Activated CD8-positive, alpha-beta T cell treated with anti-CD3 and anti-CD28 coated beads for 36 hours (primary cell): ENCODE measurements around the gene FGF14. TPM values are rescaled to one million over a fixed set of nuclear protein-coding genes. Genes with fewer than 3 reads are reported as not detected.

Experiments
- ATAC-seq: fragments of 200-7000 bp; cut with Tn5 transposase; one replicate; pipeline ENCODE4 v1.10.0; 2021; ENCODE audit warnings: mild to moderate bottlenecking, moderate library complexity
- CTCF ChIA-PET: fragments of 350-600 bp; sonication (Branson Sonifier 250); formaldehyde crosslinking; loops from one replicate; lab custom pipeline; 2021; ENCODE audit warnings: antibody characterized with exemption; lab: Charles Lee
- POLR2A ChIA-PET: fragments of 350-600 bp; sonication (Branson Sonifier 250); formaldehyde crosslinking; loops from one replicate; lab custom pipeline; 2021; ENCODE audit warnings: antibody characterized with exemption; lab: Charles Lee
- DNase-seq: peaks from one replicate; pipeline ENCODE4 v3.0.0-alpha.2; 2020
- H3K27ac Mint-ChIP-seq: one replicate; pipeline ENCODE4 v1.8.0; 2021; ENCODE audit warnings: mild to moderate bottlenecking, mixed read lengths
- H3K27me3 Mint-ChIP-seq: one replicate; pipeline ENCODE4 v1.8.0; 2021; ENCODE audit warnings: mixed read lengths
- H3K36me3 Mint-ChIP-seq: one replicate; pipeline ENCODE4 v1.8.0; 2021; ENCODE audit warnings: low read depth, mixed read lengths
- H3K4me1 Mint-ChIP-seq: one replicate; pipeline ENCODE4 v1.8.0; 2021; ENCODE audit warnings: low read depth, mixed read lengths
- H3K4me3 Mint-ChIP-seq: one replicate; pipeline ENCODE4 v1.8.0; 2021; ENCODE audit warnings: mild to moderate bottlenecking, moderate library complexity, mixed read lengths
- H3K9me3 Mint-ChIP-seq: one replicate; pipeline ENCODE4 v1.8.0; 2021; ENCODE audit warnings: mixed read lengths
- CTCF ChIP-seq: fragments of 200-600 bp; IDR thresholded peaks from one replicate; pipeline ENCODE4 v1.8.0; 2022; ENCODE audit warnings: antibody characterized with exemption, mild to moderate bottlenecking
- intact Hi-C: fragments of 100-400 bp; cut with micrococcal nuclease; formaldehyde crosslinking; loops from one replicate; pipeline ENCODE4 v1.10.0; 2022
- total RNA-seq, 2 experiments: library from RNA; stranded (reverse); gene quantifications; one replicate each; pipeline ENCODE4 v1.2.3, GENCODE V29; 2021

The FGF14 gene
- total RNA-seq, 2 experiments from 2014 or later = not detected

GRCh38 chr13:101977475-101977874 lies 424.4 kb downstream of the FGF14 start:
- POLR2A ChIA-PET = no interaction called here
- no peak for ATAC-seq
- intact Hi-C loops = no loop called here

GRCh38 chr13:101972191-101972590 lies 429.7 kb downstream of the FGF14 start:
- H3K9me3 Mint-ChIP-seq = no peaks in the 10 kb centered on the region
- CTCF ChIA-PET = no interaction called here

More at GRCh38 chr13:101977475-101977874, 424.4 kb downstream of the FGF14 start:
- Mint-ChIP-seq H3K27ac (no peak overlapping the region), H3K36me3 (no peaks in the 10 kb centered on the region), H3K9me3 (no peaks in the 10 kb centered on the region), H3K4me1 (no peaks in the 10 kb centered on the region), H3K4me3 (no peak overlapping the region), H3K27me3 (peaks cover 3% of the 10 kb centered on the region)
- no peak for DNase-seq
- CTCF ChIA-PET = no interaction called here
- no peak for TF ChIP-seq CTCF

DNA sequence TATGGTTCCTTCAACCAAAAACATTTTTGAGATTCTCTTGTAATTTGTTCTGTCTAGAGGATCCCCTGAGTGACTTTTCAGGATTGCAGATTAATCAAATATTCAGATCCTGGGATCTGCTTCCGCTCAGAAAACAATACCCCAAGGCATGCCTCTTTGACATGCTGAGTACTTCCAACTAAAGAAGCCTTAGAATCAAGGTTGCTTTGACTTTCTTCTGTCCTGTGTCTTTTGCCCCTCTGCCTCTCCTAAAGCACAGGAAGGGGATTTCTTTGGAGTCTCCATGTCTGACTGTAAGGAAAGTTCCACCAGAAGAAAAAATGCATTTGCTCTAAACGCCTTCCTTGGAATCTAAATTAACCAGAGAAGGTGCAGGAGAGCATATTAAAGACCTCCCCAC lies 431.5 kb downstream of the FGF14 start:
- TF ChIP-seq CTCF = no peak
- POLR2A ChIA-PET = no interaction called here
- DNase-seq (no peak), ATAC-seq (no peak)
- no peaks in the 10 kb centered on the region for H3K36me3 Mint-ChIP-seq
- intact Hi-C loops = no loop called here
- H3K4me1 Mint-ChIP-seq = no peaks in the 10 kb centered on the region
- H3K27me3 Mint-ChIP-seq = no peaks in the 10 kb centered on the region
- H3K4me3 Mint-ChIP-seq = no peak overlapping the region
- no peaks in the 10 kb centered on the region for H3K9me3 Mint-ChIP-seq
- H3K27ac Mint-ChIP-seq = no peak overlapping the region
- CTCF ChIA-PET = no interaction called here

More at GRCh38 chr13:101972191-101972590, 429.7 kb downstream of the FGF14 start:
- DNase-seq = no peak
- Mint-ChIP-seq H3K36me3 (no peaks in the 10 kb centered on the region), H3K27me3 (peaks cover under 1% of the 10 kb centered on the region), H3K4me1 (no peaks in the 10 kb centered on the region), H3K4me3 (no peak overlapping the region), H3K27ac (no peak overlapping the region)
- intact Hi-C loops = no loop called here
- ATAC-seq = no peak
- TF ChIP-seq CTCF = no peak
- POLR2A ChIA-PET = no interaction called here

DNA sequence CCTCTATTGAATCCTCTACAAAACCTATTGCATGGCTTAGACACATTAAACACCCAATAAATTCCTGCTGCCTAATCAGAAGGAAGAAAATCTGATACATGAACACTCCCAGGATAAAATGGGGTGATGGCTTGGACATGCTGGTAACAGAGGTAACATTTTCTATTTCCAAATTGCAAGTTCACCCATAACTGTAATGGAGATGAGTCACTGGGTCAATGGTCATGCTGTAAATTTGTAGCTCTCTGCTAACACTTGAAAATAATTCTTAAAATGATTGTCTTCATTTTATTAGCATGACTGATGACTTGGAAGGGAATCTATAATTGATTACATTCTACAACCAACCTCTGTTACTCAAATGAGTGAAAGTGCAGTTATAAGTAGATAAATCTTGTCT lies 434.1 kb downstream of the FGF14 start:
- Mint-ChIP-seq H3K4me3 (no peak overlapping the region), H3K4me1 (no peaks in the 10 kb centered on the region), H3K27me3 (no peaks in the 10 kb centered on the region), H3K27ac (no peak overlapping the region), H3K9me3 (no peaks in the 10 kb centered on the region), H3K36me3 (no peaks in the 10 kb centered on the region)
- no peak for ATAC-seq
- intact Hi-C loops = no loop called here
- ChIA-PET POLR2A (no interaction called here), CTCF (no interaction called here)
- DNase-seq = no peak
- no peak for TF ChIP-seq CTCF

GRCh38 chr13:101967216-101967615 lies 434.6 kb downstream of the FGF14 start:
- no peak for ATAC-seq
- CTCF ChIA-PET = no interaction called here

More at GRCh38 chr13:101967216-101967615, 434.6 kb downstream of the FGF14 start:
- DNase-seq = no peak
- Mint-ChIP-seq H3K4me3 (no peak overlapping the region), H3K36me3 (no peaks in the 10 kb centered on the region), H3K4me1 (no peaks in the 10 kb centered on the region), H3K27ac (no peak overlapping the region), H3K9me3 (no peaks in the 10 kb centered on the region), H3K27me3 (no peaks in the 10 kb centered on the region)
- intact Hi-C loops = no loop called here
- POLR2A ChIA-PET = no interaction called here
- TF ChIP-seq CTCF = no peak
